CD4-positive, CD25-positive, alpha-beta regulatory T cell (primary cell): ENCODE measurements around the gene NALCN. TPM values are rescaled to one million over a fixed set of nuclear protein-coding genes. Genes with fewer than 3 reads are reported as not detected.
"Not testable (repeated sequence)": the region's sequence is repeated elsewhere in the genome, so short reads cannot be mapped to it uniquely, and the experiment has no call there.

Source experiments
- ATAC-seq, 2 donors: fragments of 150-1000 bp; cut with Tn5 transposase; one replicate each; pipeline ENCODE4 v1.10.0; 2021; ENCODE audit warnings: low read depth in 2 of 2, moderate number of reproducible peaks in 2 of 2, moderate library complexity in 1 of 2
- DNase-seq, 3 donors: peaks; one replicate each; pipeline versions ENCODE4 v3.0.0 to v3.0.0-alpha.2; 2012 to 2022; ENCODE audit warnings: mixed read lengths in 1 of 3
- H3K27ac ChIP-seq: one replicate; pipeline ENCODE4 v1.7.0; 2013; ENCODE audit warnings: mild to moderate bottlenecking, low read length; ENCODE audit not compliant: insufficient read depth, poor library complexity, severe bottlenecking
- H3K27me3 ChIP-seq: one replicate; pipeline ENCODE4 v1.7.0; 2013; ENCODE audit warnings: low read length; ENCODE audit not compliant: control insufficient read depth, insufficient read depth
- H3K36me3 ChIP-seq: one replicate; pipeline ENCODE4 v1.7.0; 2013; ENCODE audit warnings: mild to moderate bottlenecking, low read length, moderate library complexity; ENCODE audit not compliant: control insufficient read depth, insufficient read depth
- H3K4me1 ChIP-seq: 2 replicates; pipeline ENCODE4 v1.7.0; 2013; ENCODE audit warnings: mild to moderate bottlenecking, low read length; ENCODE audit not compliant: insufficient read depth, control insufficient read depth, poor library complexity, severe bottlenecking
- H3K4me3 ChIP-seq: one replicate; pipeline ENCODE4 v1.7.0; 2013; ENCODE audit warnings: low read depth, mild to moderate bottlenecking, low read length, moderate library complexity
- H3K9me3 ChIP-seq, 2 experiments: 1 replicate in 1 of 2; 2 replicates in 1 of 2; pipeline ENCODE4 v1.7.0; 2013; ENCODE audit warnings: low read length in 2 of 2, mild to moderate bottlenecking in 1 of 2, moderate library complexity in 1 of 2; ENCODE audit not compliant: control insufficient read depth in 2 of 2
- H3K27ac Mint-ChIP-seq, 3 donors: one replicate each; pipeline ENCODE4 v1.8.0; 2020 to 2022; ENCODE audit warnings: mild to moderate bottlenecking in 3 of 3, mixed read lengths in 3 of 3, moderate library complexity in 2 of 3
- H3K27me3 Mint-ChIP-seq: one replicate; pipeline ENCODE4 v1.8.0; 2022; ENCODE audit warnings: mild to moderate bottlenecking, mixed read lengths
- H3K36me3 Mint-ChIP-seq: one replicate; pipeline ENCODE4 v1.8.0; 2020; ENCODE audit warnings: mixed read lengths
- H3K4me1 Mint-ChIP-seq, 4 donors: one replicate each; pipeline ENCODE4 v1.8.0; 2020 to 2022; ENCODE audit warnings: mixed read lengths in 4 of 4, mild to moderate bottlenecking in 1 of 4
- H3K4me3 Mint-ChIP-seq, 4 donors: one replicate each; pipeline ENCODE4 v1.8.0; 2020 to 2022; ENCODE audit warnings: mild to moderate bottlenecking in 4 of 4, mixed read lengths in 4 of 4, moderate library complexity in 3 of 4
- H3K9me3 Mint-ChIP-seq, 7 donors: one replicate each; pipeline ENCODE4 v1.8.0; 2020 to 2022; ENCODE audit warnings: mixed read lengths in 7 of 7, mild to moderate bottlenecking in 3 of 7, moderate library complexity in 2 of 7
- polyA plus RNA-seq, 4 donors: library from polyadenylated mRNA; unstranded; fragments of 300-500 nt; fragmentation: Illumina TruSeq; gene quantifications; one replicate each; pipeline ENCODE4 v1.2.3, GENCODE V29; 2021
- total RNA-seq: library from RNA; stranded (reverse); gene quantifications from one replicate; pipeline ENCODE4 v1.2.3, GENCODE V29; 2022

The NALCN gene
- total and polyA plus RNA-seq, 5 donors from 2014 or later, result not detected

DNA sequence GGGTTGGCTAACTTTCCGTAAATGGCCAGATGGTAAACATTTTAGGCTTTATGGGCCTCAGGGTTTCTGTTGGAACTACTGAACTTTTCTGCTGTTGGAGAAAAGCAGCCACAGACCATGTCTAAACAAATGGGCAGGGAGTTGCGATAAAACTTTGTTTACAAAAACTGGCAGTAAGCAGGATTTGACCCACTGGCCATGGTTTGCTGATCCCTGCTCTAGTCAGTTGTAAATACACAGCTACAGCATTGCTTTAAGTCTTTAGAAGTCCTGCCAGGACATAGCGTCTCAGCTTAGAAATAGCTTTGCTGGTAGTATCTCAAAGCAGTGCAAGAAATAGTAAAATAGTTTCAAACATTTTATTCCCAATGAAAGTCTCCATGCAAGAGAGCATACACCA lies 88.4 kb downstream of the NALCN start:
- Mint-ChIP-seq H3K27ac (no peak overlapping the region), H3K27me3 (no peaks in the 10 kb centered on the region), H3K4me1 (no peaks in the 10 kb centered on the region), H3K9me3 (peaks cover 0 to 2% (median 0%) of the 10 kb centered on the region in 7 donors), H3K36me3 (no peaks in the 10 kb centered on the region), H3K4me3 (no peak overlapping the region)
- Histone ChIP-seq H3K27ac (no peak overlapping the region), H3K9me3 (no peaks in the 10 kb centered on the region), H3K4me3 (no peak overlapping the region), H3K4me1 (no peaks in the 10 kb centered on the region), H3K27me3 (no peaks in the 10 kb centered on the region), H3K36me3 (no peaks in the 10 kb centered on the region)
- DNase-seq (no peak), ATAC-seq (no peak)

DNA sequence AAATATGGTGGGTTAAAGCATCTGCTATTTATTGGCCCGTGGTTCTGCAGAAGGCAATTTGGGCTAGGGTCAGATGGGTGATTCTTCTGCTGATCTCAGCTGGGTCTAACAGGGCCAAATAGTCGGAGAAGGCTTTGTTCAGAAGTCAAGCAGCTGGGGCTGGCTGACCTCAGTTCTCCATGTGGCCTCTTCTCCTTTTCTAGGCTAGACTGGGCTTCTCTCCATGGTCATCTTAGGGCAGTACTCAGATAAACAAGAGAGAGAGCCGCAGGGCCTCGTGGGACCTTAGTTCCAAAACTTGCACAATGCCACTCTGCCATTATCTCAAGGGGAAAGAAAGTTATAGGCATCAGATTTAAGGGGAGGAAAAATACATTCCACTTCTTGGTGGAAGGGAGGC lies 89.6 kb downstream of the NALCN start:
- ATAC-seq, result no peak
- no peak for DNase-seq
- H3K4me3 Mint-ChIP-seq, result no peak overlapping the region

DNA sequence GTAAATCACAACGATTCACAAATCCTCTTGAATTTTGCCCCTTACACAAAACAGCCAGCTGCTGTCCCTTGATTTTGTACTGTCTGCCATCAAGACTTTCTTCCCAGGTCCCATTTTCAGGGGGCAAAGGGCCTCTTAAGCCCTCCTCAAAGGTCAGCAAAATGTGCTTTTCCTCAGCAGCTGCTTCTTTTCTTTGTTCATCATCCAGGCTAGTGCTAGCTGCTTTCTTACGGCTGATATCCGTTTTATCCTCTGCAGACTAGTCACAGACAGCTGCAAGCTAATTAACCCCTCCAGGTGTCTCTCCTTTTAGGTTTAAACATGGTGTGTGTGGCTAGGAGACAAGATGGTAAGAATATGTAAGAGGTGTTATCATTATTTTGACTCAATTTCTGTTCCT lies 90.9 kb downstream of the NALCN start:
- no peaks in the 10 kb centered on the region for H3K9me3 ChIP-seq
- Mint-ChIP-seq H3K27me3 (no peaks in the 10 kb centered on the region), H3K4me1 (no peaks in the 10 kb centered on the region), H3K27ac (peak overlapping the region in 1 of 3 donors; percentile 14), H3K9me3 (peaks cover 0 to 2% (median 0%) of the 10 kb centered on the region in 7 donors), H3K36me3 (no peaks in the 10 kb centered on the region), H3K4me3 (no peak overlapping the region)
- H3K4me3 ChIP-seq, result no peak overlapping the region
- no peaks in the 10 kb centered on the region for H3K27me3 ChIP-seq
- H3K27ac ChIP-seq, result no peak overlapping the region
- no peak for DNase-seq
- no peaks in the 10 kb centered on the region for H3K4me1 ChIP-seq
- no peak for ATAC-seq
- no peaks in the 10 kb centered on the region for H3K36me3 ChIP-seq

More for the DNA sequence above, 89.6 kb downstream of the NALCN start:
- Histone ChIP-seq H3K4me3 (no peak overlapping the region), H3K27ac (no peak overlapping the region), H3K4me1 (no peaks in the 10 kb centered on the region), H3K27me3 (no peaks in the 10 kb centered on the region), H3K36me3 (no peaks in the 10 kb centered on the region), H3K9me3 (no peaks in the 10 kb centered on the region)
- Mint-ChIP-seq H3K36me3 (no peaks in the 10 kb centered on the region), H3K27ac (no peak overlapping the region), H3K9me3 (peaks cover 0 to 2% (median 0%) of the 10 kb centered on the region in 7 donors), H3K27me3 (no peaks in the 10 kb centered on the region), H3K4me1 (no peaks in the 10 kb centered on the region)

GRCh38 chr13:101323601-101324000 lies 92.7 kb downstream of the NALCN start:
- DNase-seq (no peak), ATAC-seq (no peak)
- no peaks in the 10 kb centered on the region for H3K4me1 Mint-ChIP-seq
- H3K4me3 Mint-ChIP-seq, result no peak overlapping the region
- H3K9me3 Mint-ChIP-seq, result peaks cover 0 to 2% (median 0%) of the 10 kb centered on the region in 7 donors
- Histone ChIP-seq H3K4me1 (no peaks in the 10 kb centered on the region), H3K4me3 (no peak overlapping the region), H3K36me3 (no peaks in the 10 kb centered on the region), H3K27me3 (no peaks in the 10 kb centered on the region), H3K9me3 (no peaks in the 10 kb centered on the region), H3K27ac (no peak overlapping the region)
- H3K36me3 Mint-ChIP-seq, result no peaks in the 10 kb centered on the region
- H3K27me3 Mint-ChIP-seq, result no peaks in the 10 kb centered on the region
- no peak overlapping the region for H3K27ac Mint-ChIP-seq

DNA sequence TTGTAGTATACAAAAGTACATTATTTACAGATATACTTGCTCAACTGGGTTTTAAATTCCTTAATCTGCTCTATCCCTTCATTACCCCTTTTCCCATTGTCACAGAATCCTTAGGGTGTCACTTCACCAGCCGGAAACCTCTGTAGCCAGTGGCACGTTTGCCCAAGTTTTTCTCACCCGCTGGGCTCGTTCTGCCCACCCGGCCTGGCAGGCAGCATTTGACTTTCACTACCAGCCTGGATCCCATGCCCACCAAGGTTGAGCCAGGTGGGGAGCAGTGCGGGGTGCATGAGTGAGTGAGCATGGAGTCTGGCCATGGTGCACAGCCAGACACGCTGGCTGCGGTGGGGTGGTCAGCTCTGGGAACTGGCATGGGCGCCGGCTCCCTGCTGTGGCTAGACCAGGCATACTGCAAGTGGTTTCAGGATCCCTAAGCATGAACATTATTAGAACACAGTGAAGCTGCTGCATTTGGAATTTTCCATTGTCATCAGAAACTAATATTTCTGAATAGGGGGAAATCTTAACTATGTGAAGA lies 98.3 kb downstream of the NALCN start:
- no peaks in the 10 kb centered on the region for H3K9me3 ChIP-seq
- no peak overlapping the region for H3K4me3 ChIP-seq
- H3K27ac ChIP-seq, result no peak overlapping the region
- Mint-ChIP-seq H3K27me3 (no peaks in the 10 kb centered on the region), H3K4me1 (no peaks in the 10 kb centered on the region), H3K36me3 (no peaks in the 10 kb centered on the region), H3K4me3 (no peak overlapping the region), H3K27ac (no peak overlapping the region), H3K9me3 (peaks cover 0 to 4% (median 2%) of the 10 kb centered on the region in 7 donors)
- H3K27me3 ChIP-seq, result no peaks in the 10 kb centered on the region
- no peaks in the 10 kb centered on the region for H3K4me1 ChIP-seq
- no peak for ATAC-seq
- H3K36me3 ChIP-seq, result no peaks in the 10 kb centered on the region
- DNase-seq, result no peak

- H3K4me1 ChIP-seq, H3K4me1 Mint-ChIP-seq, H3K36me3 ChIP-seq, H3K27ac ChIP-seq, H3K27me3 Mint-ChIP-seq, H3K9me3 Mint-ChIP-seq, H3K4me3 Mint-ChIP-seq, H3K4me3 ChIP-seq, H3K9me3 ChIP-seq, H3K27me3 ChIP-seq, DNase-seq, H3K36me3 Mint-ChIP-seq, H3K27ac Mint-ChIP-seq, ATAC-seq: not testable (repeated sequence)
Observed at GRCh38 chr13:101313479-101313878, 102.8 kb downstream of the NALCN start.

DNA sequence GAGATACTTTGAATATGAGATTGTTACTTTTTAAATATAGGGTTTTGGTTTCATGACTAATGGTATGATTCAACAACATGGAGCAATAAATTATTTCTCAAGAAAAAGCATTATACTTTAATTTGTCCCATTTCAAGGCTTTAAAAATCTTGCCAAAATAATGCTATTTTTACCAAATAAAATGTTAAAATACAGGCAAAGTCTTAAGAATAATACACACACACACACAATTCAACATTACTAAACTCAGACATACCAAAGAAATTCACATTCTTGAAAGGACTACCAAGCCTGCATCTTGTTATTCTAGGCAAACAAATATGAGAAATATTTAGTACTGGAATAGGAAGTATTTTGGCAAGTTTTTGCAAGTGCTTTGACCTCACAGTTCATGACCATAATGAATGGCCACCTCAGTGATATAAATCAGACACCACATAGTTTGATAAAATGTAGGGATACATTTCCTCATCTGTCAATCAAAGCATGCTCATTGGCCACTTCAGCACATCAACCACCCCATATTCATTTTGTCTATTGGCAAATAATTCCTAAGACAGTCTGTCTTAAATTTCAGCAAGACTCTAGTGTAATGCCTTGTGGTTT lies 107.2 kb downstream of the NALCN start:
- no peaks in the 10 kb centered on the region for H3K4me1 Mint-ChIP-seq
- Histone ChIP-seq H3K27ac (no peak overlapping the region), H3K36me3 (no peaks in the 10 kb centered on the region), H3K4me1 (no peaks in the 10 kb centered on the region), H3K4me3 (no peak overlapping the region), H3K9me3 (no peaks in the 10 kb centered on the region), H3K27me3 (no peaks in the 10 kb centered on the region)
- no peaks in the 10 kb centered on the region for H3K36me3 Mint-ChIP-seq
- no peak overlapping the region for H3K4me3 Mint-ChIP-seq
- no peak overlapping the region for H3K27ac Mint-ChIP-seq
- H3K9me3 Mint-ChIP-seq, result peaks cover 0 to 4% (median 0%) of the 10 kb centered on the region in 7 donors
- DNase-seq, result no peak
- no peak for ATAC-seq
- H3K27me3 Mint-ChIP-seq, result no peaks in the 10 kb centered on the region
